Measurements from ENCODE around the gene TM7SF3. TPM values are rescaled to one million over a fixed set of nuclear protein-coding genes. Genes with fewer than 3 reads are reported as not detected.

Gene TM7SF3
- total and polyA plus RNA-seq, 2 experiments from 2014 or later, result 51.8 to 55.8 TPM

DNA sequence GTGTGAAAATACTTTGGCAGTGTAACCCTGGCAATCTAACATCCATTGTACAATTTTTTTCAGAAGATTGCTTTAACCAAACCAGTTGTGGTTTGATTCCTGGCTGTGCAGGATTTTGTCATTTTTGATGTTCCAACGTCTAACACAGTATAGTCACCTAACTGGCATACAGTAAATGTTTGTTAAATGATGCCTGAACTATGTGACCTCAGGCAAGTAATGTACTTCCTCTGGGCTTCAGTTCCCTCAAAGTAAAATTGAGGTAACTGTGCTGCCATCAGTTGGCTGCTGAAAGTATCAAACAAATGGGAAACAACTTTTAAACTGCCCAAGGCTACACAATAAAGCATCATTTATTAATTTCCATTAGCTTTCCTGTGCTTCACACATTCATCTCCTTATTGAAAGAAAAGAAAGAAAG lies 4.3 kb downstream of the TM7SF3 start:
- no peaks in the 10 kb centered on the region for H4K20me1 ChIP-seq (ENCODE audit: insufficient read depth)
- H3K9ac ChIP-seq, result no peak overlapping the region
- no peaks in the 10 kb centered on the region for H3K36me3 ChIP-seq (ENCODE audit: low read depth)
- peaks cover 13% of the 10 kb centered on the region for H3F3A ChIP-seq (ENCODE audit: insufficient read depth)
- H3K4me3 ChIP-seq, result no peak overlapping the region
- no peaks in the 10 kb centered on the region for H3K9me2 ChIP-seq (ENCODE audit: insufficient read depth)
- in situ Hi-C loops (cut with MboI), result loop anchor here (10.0 kb wide), 1 partner anchor 295 kb away; no protein-coding TSS in a partner anchor
- no peaks in the 10 kb centered on the region for H3K9me3 ChIP-seq (ENCODE audit: low read depth)
- peaks cover 76% of the 10 kb centered on the region for H3K79me2 ChIP-seq (ENCODE audit: insufficient read depth)
- H3K4me1 ChIP-seq (ENCODE audit: insufficient read depth), result peaks cover 16% of the 10 kb centered on the region
- H3K27me3 ChIP-seq (replicated peaks; ENCODE audit: insufficient read depth), result no peaks in the 10 kb centered on the region
- TF ChIP-seq EZH2phosphoT487 (IDR thresholded peaks at IDR 0.05; ENCODE audit: insufficient read depth, low read depth) (no peak), EZH2 (IDR thresholded peaks at IDR 0.05; ENCODE audit: insufficient read depth, poor library complexity, severe bottlenecking) (no peak)
- WGBS, 2 experiments (ENCODE audit: low coverage in 1 of 2, low lambda C conversion rate in 2 of 2, missing lambda C conversion rate in 2 of 2), result 0 to 9% methylated on average over 1 of the region's 1 CpG
- H3K4me2 ChIP-seq (ENCODE audit: unreplicated experiment), result no peak overlapping the region
- no peak for DNase-seq
- no peak overlapping the region for H3K27ac ChIP-seq
- peak overlapping the region; percentile 20; the same call in 1 of the 2 replicates for H2AFZ ChIP-seq

DNA sequence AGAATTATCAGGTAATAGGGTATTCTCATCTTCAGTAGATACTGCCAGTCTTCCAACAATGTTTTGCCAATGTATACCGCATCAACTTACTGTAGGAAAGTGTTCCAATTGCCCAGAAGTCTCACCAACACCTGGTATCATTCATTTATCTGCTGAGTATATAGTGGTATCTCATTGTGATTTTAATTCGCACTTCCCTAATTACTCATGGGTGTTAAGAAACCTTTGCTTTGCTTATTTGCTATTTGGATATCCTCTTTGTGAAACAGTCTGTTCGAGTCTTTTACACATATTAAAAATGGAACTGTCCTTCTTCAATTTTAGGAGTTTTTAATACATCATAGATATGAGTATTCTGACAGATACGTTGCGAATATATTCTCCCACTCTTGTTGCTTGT lies 6.1 kb downstream of the TM7SF3 start:
- Histone ChIP-seq H3K27ac (no peak overlapping the region), H3K9me2 (ENCODE audit: insufficient read depth) (no peaks in the 10 kb centered on the region), H3F3A (ENCODE audit: insufficient read depth) (peaks cover 1% of the 10 kb centered on the region; the same call in 1 of the 2 replicates), H3K4me3 (no peak overlapping the region), H4K20me1 (ENCODE audit: insufficient read depth) (no peaks in the 10 kb centered on the region), H3K4me2 (ENCODE audit: unreplicated experiment) (no peak overlapping the region), H3K9ac (no peak overlapping the region), H3K9me3 (ENCODE audit: low read depth) (no peaks in the 10 kb centered on the region), H3K4me1 (ENCODE audit: insufficient read depth) (peaks cover 11% of the 10 kb centered on the region; the same call in 1 of the 2 replicates), H2AFZ (no peak overlapping the region), H3K36me3 (ENCODE audit: low read depth) (no peaks in the 10 kb centered on the region), H3K27me3 (replicated peaks; ENCODE audit: insufficient read depth) (no peaks in the 10 kb centered on the region), H3K79me2 (ENCODE audit: insufficient read depth) (peaks cover 82% of the 10 kb centered on the region)
- DNase-seq, result no peak
- 69 to 70% methylated on average over 5 of the region's 5 CpGs for WGBS, 2 experiments (ENCODE audit: low coverage in 1 of 2, low lambda C conversion rate in 2 of 2, missing lambda C conversion rate in 2 of 2)
- in situ Hi-C loops (cut with MboI), result no loop called here
- TF ChIP-seq EZH2phosphoT487 (IDR thresholded peaks at IDR 0.05; ENCODE audit: insufficient read depth, low read depth) (no peak), EZH2 (IDR thresholded peaks at IDR 0.05; ENCODE audit: insufficient read depth, poor library complexity, severe bottlenecking) (no peak)

DNA sequence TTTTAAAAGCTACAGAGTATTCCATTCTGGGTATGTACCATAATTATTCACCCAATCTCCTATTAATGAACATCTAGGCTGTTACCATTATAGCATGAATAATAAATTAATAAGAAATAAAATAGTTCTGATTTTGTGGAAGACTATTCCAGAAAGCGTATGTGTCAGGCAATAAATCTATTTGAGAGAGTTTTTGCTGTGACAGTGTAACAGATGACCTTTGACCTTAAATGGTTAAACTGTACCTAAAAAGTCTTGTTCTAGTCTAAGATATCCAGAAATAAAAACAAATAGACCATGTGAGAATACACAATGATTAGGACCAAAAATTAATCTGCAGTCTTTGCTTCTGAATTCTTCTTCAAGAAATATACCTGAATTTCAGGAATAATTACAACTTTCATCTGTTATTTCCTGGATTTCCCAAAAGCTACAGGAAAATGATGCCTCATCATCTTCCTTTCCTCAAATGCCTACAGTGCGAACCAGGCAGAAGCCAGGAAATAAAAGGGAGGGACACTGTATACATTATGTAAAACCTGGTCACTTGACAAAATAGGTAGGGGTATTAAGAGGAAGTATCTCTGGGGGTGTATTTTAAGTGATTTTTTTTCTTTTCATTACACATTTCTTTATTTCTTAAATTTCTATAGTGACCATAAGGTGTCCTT lies 7.3 kb downstream of the TM7SF3 start:
- no peaks in the 10 kb centered on the region for H3K9me2 ChIP-seq (ENCODE audit: insufficient read depth)
- TF ChIP-seq EZH2phosphoT487 (IDR thresholded peaks at IDR 0.05; ENCODE audit: insufficient read depth, low read depth), result no peak
- no peak for TF ChIP-seq EZH2 (IDR thresholded peaks at IDR 0.05; ENCODE audit: insufficient read depth, poor library complexity, severe bottlenecking)
- no peaks in the 10 kb centered on the region for H3F3A ChIP-seq (ENCODE audit: insufficient read depth)
- H3K9me3 ChIP-seq (ENCODE audit: low read depth), result no peaks in the 10 kb centered on the region
- no peak for DNase-seq
- H3K27me3 ChIP-seq (replicated peaks; ENCODE audit: insufficient read depth), result no peaks in the 10 kb centered on the region
- 93 to 97% methylated on average over 2 of the region's 2 CpGs for WGBS, 2 experiments (ENCODE audit: low coverage in 1 of 2, low lambda C conversion rate in 2 of 2, missing lambda C conversion rate in 2 of 2)
- H3K9ac ChIP-seq, result no peak overlapping the region
- H3K36me3 ChIP-seq (ENCODE audit: low read depth), result no peaks in the 10 kb centered on the region
- no peaks in the 10 kb centered on the region for H4K20me1 ChIP-seq (ENCODE audit: insufficient read depth)
- H3K79me2 ChIP-seq (ENCODE audit: insufficient read depth), result peaks cover 77% of the 10 kb centered on the region
- H3K4me1 ChIP-seq (ENCODE audit: insufficient read depth), result peaks cover 8% of the 10 kb centered on the region; the same call in 1 of the 2 replicates
- H3K27ac ChIP-seq, result no peak overlapping the region
- no peak overlapping the region for H3K4me3 ChIP-seq
- H3K4me2 ChIP-seq (ENCODE audit: unreplicated experiment), result no peak overlapping the region
- no peak overlapping the region for H2AFZ ChIP-seq
- in situ Hi-C loops (cut with MboI), result no loop called here

DNA sequence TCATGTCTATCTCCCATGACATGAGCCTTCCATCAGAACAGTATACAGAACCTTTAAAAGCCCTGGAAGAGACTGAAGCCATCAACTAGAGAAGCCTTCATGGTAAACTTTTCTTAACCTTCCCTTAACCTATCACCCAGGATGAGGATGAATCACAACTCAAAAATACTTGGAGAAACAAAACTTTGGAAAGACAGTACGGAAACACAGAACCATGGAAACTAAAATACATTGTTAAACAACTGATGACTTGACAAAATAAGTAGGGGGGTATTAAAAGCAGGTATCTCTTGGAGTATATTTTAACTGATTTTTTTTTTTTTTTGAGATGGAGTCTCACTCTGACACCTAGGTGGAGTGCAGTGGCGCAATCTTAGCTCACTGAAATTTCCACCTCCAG lies 8.7 kb downstream of the TM7SF3 start:
- in situ Hi-C loops (cut with MboI), result no loop called here
- WGBS, 2 experiments (ENCODE audit: low coverage in 1 of 2, low lambda C conversion rate in 2 of 2, missing lambda C conversion rate in 2 of 2), result 100% methylated on average over 2 of the region's 2 CpGs

More for the DNA sequence above, 8.7 kb downstream of the TM7SF3 start:
- peaks cover 72% of the 10 kb centered on the region for H3K79me2 ChIP-seq (ENCODE audit: insufficient read depth)
- no peak overlapping the region for H3K4me2 ChIP-seq (ENCODE audit: unreplicated experiment)
- no peak overlapping the region for H2AFZ ChIP-seq
- H3K4me3 ChIP-seq, result no peak overlapping the region
- H3K4me1 ChIP-seq (ENCODE audit: insufficient read depth), result peaks cover 8% of the 10 kb centered on the region; the same call in 1 of the 2 replicates
- no peak overlapping the region for H3K9ac ChIP-seq
- no peaks in the 10 kb centered on the region for H3K9me3 ChIP-seq (ENCODE audit: low read depth)
- no peak for DNase-seq
- H3K36me3 ChIP-seq (ENCODE audit: low read depth), result no peaks in the 10 kb centered on the region
- TF ChIP-seq EZH2 (IDR thresholded peaks at IDR 0.05; ENCODE audit: insufficient read depth, poor library complexity, severe bottlenecking), result no peak
- TF ChIP-seq EZH2phosphoT487 (IDR thresholded peaks at IDR 0.05; ENCODE audit: insufficient read depth, low read depth), result no peak
- H3K27me3 ChIP-seq (replicated peaks; ENCODE audit: insufficient read depth), result no peaks in the 10 kb centered on the region
- H3F3A ChIP-seq (ENCODE audit: insufficient read depth), result no peaks in the 10 kb centered on the region
- H3K27ac ChIP-seq, result no peak overlapping the region
- no peaks in the 10 kb centered on the region for H3K9me2 ChIP-seq (ENCODE audit: insufficient read depth)
- H4K20me1 ChIP-seq (ENCODE audit: insufficient read depth), result no peaks in the 10 kb centered on the region

All from GM23248 (cell line).